GM23338 (cell line): ENCODE results near the gene IL19.

Experiments
- CREB1 ChIP-seq: fragments of 250-450 bp; sonication (Bioruptor Pico); IDR thresholded peaks from 2 replicates; pipeline ENCODE4 v1.5.0; 2020; ENCODE audit warnings: low read depth, mild to moderate bottlenecking, moderate library complexity
- CTCF ChIP-seq, 2 experiments: fragments of 200-600 bp in 1 of 2; sonication (generic) in 1 of 2; conservative IDR thresholded peaks; 2 replicates each; pipeline versions ENCODE4 v1.5.1 to v1.6.1; 2016 to 2017; ENCODE audit warnings: antibody characterized with exemption in 2 of 2, low read depth in 2 of 2, mild to moderate bottlenecking in 2 of 2, moderate library complexity in 1 of 2
- ETS1 ChIP-seq: IDR thresholded peaks from 2 replicates; pipeline ENCODE4 v1.6.1; 2016; ENCODE audit warnings: antibody characterized with exemption
- EZH2 ChIP-seq: fragments of 200-600 bp; sonication (generic); IDR thresholded peaks from one replicate; pipeline ENCODE4 v1.8.0; 2017; ENCODE audit warnings: antibody characterized with exemption, mild to moderate bottlenecking, low read depth; ENCODE audit not compliant: unreplicated experiment
- EZH2phosphoT487 ChIP-seq: fragments of 200-600 bp; sonication (generic); IDR thresholded peaks from one replicate; pipeline ENCODE4 v1.8.1; 2018; ENCODE audit warnings: antibody characterized with exemption; ENCODE audit not compliant: unreplicated experiment
- JUNB ChIP-seq: IDR thresholded peaks from one replicate; pipeline ENCODE4 v1.6.1; 2016; ENCODE audit warnings: antibody characterized with exemption; ENCODE audit not compliant: unreplicated experiment
- NANOG ChIP-seq: IDR thresholded peaks from 2 replicates; pipeline ENCODE4 v1.6.1; 2016; ENCODE audit warnings: antibody characterized with exemption, borderline replicate concordance
- POLR2AphosphoS5 ChIP-seq: IDR thresholded peaks from 2 replicates; pipeline ENCODE4 v1.6.1; 2016; ENCODE audit warnings: antibody characterized with exemption, low read depth
- REST ChIP-seq: IDR thresholded peaks from one replicate; pipeline ENCODE4 v1.6.1; 2018; ENCODE audit warnings: antibody characterized with exemption; ENCODE audit not compliant: unreplicated experiment
- ZNF114 ChIP-seq: fragments of 250-450 bp; sonication (Bioruptor Pico); IDR thresholded peaks from 2 replicates; pipeline ENCODE4 v1.5.0; 2020; ENCODE audit warnings: mild to moderate bottlenecking, moderate library complexity

GRCh38 chr1:206883160-206883559 is 112.6 kb downstream of the IL19 start:
- TF ChIP-seq CTCF (conservative IDR thresholded peaks at IDR 0.05; ENCODE audit: low read depth in 2 of 2) (no peak), EZH2 (no peak), POLR2AphosphoS5 (no peak), CREB1 (no peak), REST (no peak), EZH2phosphoT487 (no peak), JUNB (no peak), NANOG (no peak), ETS1 (no peak), ZNF114 (CRISPR knock-in tag) (no peak)
